Pancreas (tissue), 10 donors: Measurements from ENCODE around the gene ACSL3. TPM values are rescaled to one million over a fixed set of nuclear protein-coding genes. Genes with fewer than 3 reads are reported as not detected.

ENCODE experiments used
- ATAC-seq, 4 donors: fragments of 200-7000 bp; cut with Tn5 transposase; one replicate each; pipeline versions ENCODE4 v1.8.0 to v1.9.1; 2020; ENCODE audit warnings: mild to moderate bottlenecking in 4 of 4, moderate library complexity in 4 of 4
- DNase-seq, 6 donors: peaks; one replicate each; pipeline ENCODE4 v3.0.0-alpha.2; 2020
- FAIRE-seq: peaks from 2 replicates; lab custom pipeline; 2012; peaks lifted over from hg19 to GRCh38; lab: Jason Lieb, UNC
- H3K27ac ChIP-seq, 4 donors: fragments of 200-600 bp; sonication (generic); 1 replicate in 3 of 4; 2 replicates in 1 of 4; pipeline versions ENCODE4 v1.5.0 to v1.8.0; 2020
- H3K27me3 ChIP-seq, 4 donors: fragments of 200-600 bp; one replicate each; pipeline ENCODE4 v1.8.0; 2021
- H3K36me3 ChIP-seq, 3 donors: fragments of 200-600 bp; sonication (generic) in 1 of 3; one replicate each; pipeline versions ENCODE4 v1.5.0 to v1.8.0; 2020 to 2021
- H3K4me1 ChIP-seq, 3 donors: fragments of 200-600 bp; one replicate each; pipeline ENCODE4 v1.8.0; 2021
- H3K4me3 ChIP-seq, 4 donors: fragments of 200-600 bp; sonication (generic) in 2 of 4; one replicate each; pipeline versions ENCODE4 v1.5.0 to v1.8.0; 2020 to 2021
- H3K9me3 ChIP-seq, 4 donors: fragments of 200-600 bp; one replicate each; pipeline ENCODE4 v1.8.0; 2021
- WGBS, 2 donors: extraction: QIAGEN DNeasy Blood & Tissue Kit; methylation state at CpG; one replicate each; pipeline ENCODE4 v1.1.7; 2013; 5-methylcytosine and 5-hydroxymethylcytosine counted together
- intact Hi-C, 3 donors: fragments of 100-400 bp; cut with DNase I; formaldehyde crosslinking; loops; one replicate each; pipeline versions ENCODE4 v1.11.1 to v1.14.2; 2022
- polyA plus RNA-seq, 2 donors: library from polyadenylated mRNA; stranded (reverse); fragments of 200-250 nt; gene quantifications; one replicate each; pipeline ENCODE4 v1.2.3, GENCODE V29; 2013
- total RNA-seq, 6 donors: library from RNA; stranded (reverse); fragmentation: NEBNext Ultra II Directional in 4 of 6; extraction: Animal tissue kit (Norgen Biotek cat#: 25700) in 4 of 6; gene quantifications; one replicate each; pipeline versions ENCODE4 v1.2.1 to v1.2.4, GENCODE V29; 2021 to 2023
- TF ChIP-seq, protein P1 (sequence below), 4 donors: fragments of 200-600 bp; sonication (generic) in 3 of 4; IDR thresholded peaks; one replicate each; pipeline versions ENCODE4 v1.5.0 to v1.8.0; 2021; ENCODE audit warnings: antibody characterized with exemption in 4 of 4
- donor health status: healthy with polysubstance abuse.
- donor health status: DM: no; HTN: no; CAD: no; lungs with moderate emphysema.
- donor health status: DM: no; HTN: no; CAD: no.
- donor health status: control.
- donor health status: control.
- donor health status: Bipolar disorder and iron deficiency.
- donor health status: DM: yes; HTN: yes; CAD: no.
- donor health status: DM: no; HTN: no; CAD: no.
- donor health status: DM: no; HTN: no; CAD: no.
- donor health status: DM: yes; HTN: yes; CAD: no.

Gene ACSL3
- total and polyA plus RNA-seq, 8 donors = 4.7 to 32.0 (median 15.9) TPM

DNA sequence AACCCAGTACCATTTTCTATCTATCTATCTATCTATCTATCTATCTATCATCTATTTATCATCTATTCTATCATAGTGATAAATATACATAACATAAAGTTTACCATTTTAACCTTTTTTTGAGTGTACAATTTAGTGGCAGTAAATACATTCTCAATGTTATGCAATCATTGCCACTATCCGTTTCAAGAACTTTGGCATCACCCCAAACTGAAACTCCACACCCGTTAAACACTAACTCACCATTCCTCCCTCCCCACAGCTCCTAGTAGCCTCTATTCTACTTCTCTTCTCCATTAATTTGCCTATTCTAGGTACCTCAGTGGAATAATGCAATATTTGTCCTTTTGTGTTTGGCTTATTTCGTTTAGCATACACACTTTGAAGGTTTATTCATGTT, 108.7 kb downstream of the ACSL3 start:
- H3K4me3 ChIP-seq = no peak overlapping the region
- WGBS, 2 donors = 13 to 17% methylated on average over 3 of the region's 3 CpGs
- no peaks in the 10 kb centered on the region for H3K9me3 ChIP-seq
- no peaks in the 10 kb centered on the region for H3K4me1 ChIP-seq
- FAIRE-seq = no peak
- intact Hi-C loops = no loop called here
- TF ChIP-seq, protein P1, sequence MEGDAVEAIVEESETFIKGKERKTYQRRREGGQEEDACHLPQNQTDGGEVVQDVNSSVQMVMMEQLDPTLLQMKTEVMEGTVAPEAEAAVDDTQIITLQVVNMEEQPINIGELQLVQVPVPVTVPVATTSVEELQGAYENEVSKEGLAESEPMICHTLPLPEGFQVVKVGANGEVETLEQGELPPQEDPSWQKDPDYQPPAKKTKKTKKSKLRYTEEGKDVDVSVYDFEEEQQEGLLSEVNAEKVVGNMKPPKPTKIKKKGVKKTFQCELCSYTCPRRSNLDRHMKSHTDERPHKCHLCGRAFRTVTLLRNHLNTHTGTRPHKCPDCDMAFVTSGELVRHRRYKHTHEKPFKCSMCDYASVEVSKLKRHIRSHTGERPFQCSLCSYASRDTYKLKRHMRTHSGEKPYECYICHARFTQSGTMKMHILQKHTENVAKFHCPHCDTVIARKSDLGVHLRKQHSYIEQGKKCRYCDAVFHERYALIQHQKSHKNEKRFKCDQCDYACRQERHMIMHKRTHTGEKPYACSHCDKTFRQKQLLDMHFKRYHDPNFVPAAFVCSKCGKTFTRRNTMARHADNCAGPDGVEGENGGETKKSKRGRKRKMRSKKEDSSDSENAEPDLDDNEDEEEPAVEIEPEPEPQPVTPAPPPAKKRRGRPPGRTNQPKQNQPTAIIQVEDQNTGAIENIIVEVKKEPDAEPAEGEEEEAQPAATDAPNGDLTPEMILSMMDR (IDR thresholded peaks at IDR 0.05) = no peak
- DNase-seq = no peak
- no peak overlapping the region for H3K27ac ChIP-seq
- peak in 1 of 4 donors; percentile 50 for ATAC-seq
- H3K27me3 ChIP-seq = no peaks in the 10 kb centered on the region
- no peaks in the 10 kb centered on the region for H3K36me3 ChIP-seq

DNA sequence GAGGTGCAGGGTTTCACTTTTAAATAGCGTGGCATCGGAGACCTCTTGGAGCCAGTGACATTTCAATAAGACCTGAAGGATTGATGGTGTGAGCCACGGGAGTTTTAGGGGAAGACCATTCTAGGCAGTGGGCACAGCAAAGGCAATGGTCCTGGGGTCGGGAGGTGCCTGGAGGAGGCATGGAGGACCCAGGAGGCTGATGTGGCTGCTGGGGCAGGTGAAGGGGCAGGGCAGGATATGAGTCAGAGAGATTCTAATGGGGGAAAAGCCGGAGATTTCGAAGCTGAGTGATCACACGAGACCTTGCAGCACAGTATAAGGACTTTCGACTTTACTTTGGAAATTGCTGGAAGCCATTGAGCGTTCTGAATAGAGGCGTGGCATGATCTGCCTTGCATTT, 111.6 kb downstream of the ACSL3 start:
- no peak overlapping the region for H3K4me3 ChIP-seq
- H3K9me3 ChIP-seq = no peaks in the 10 kb centered on the region
- no peaks in the 10 kb centered on the region for H3K27me3 ChIP-seq
- WGBS, 2 donors = 77 to 81% methylated on average over 10 of the region's 10 CpGs
- H3K4me1 ChIP-seq = no peaks in the 10 kb centered on the region
- FAIRE-seq (no peak), DNase-seq (no peak), ATAC-seq (no peak)
- TF ChIP-seq, protein P1 (IDR thresholded peaks at IDR 0.05) = no peak
- H3K27ac ChIP-seq = no peak overlapping the region
- H3K36me3 ChIP-seq = no peaks in the 10 kb centered on the region
- intact Hi-C loops = loop anchor here in 1 of 3 donors (10.0 kb wide), 1 partner anchor 132 kb away; no protein-coding TSS in a partner anchor

DNA sequence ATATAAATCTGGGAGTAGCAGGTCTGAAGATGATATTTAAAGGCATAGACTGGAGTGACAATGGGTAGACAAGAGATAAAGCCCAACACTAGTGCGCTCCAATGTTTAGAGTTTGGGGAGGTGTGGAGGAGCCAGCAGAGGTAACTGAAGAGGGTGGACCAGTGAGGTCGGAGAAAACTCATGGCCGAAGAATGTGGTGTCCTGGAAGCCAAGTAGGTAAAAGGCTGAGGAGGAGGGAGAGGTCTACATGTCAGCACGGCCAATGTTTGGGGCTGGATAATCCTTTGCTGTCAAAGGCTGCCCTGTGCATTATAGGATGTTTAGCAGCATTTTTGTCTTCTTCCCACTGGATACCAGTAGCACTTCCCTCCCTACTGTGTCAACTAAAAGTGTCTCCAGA, 112.4 kb downstream of the ACSL3 start:
- H3K4me1 ChIP-seq = no peaks in the 10 kb centered on the region
- H3K27ac ChIP-seq = no peak overlapping the region
- FAIRE-seq (no peak), ATAC-seq (no peak), DNase-seq (no peak)
- intact Hi-C loops = loop anchor here in 1 of 3 donors (10.0 kb wide), 1 partner anchor 132 kb away; no protein-coding TSS in a partner anchor
- H3K27me3 ChIP-seq = no peaks in the 10 kb centered on the region
- WGBS, 2 donors = 79 to 80% methylated on average over 4 of the region's 4 CpGs
- TF ChIP-seq, protein P1 (IDR thresholded peaks at IDR 0.05) = no peak
- no peaks in the 10 kb centered on the region for H3K9me3 ChIP-seq
- H3K4me3 ChIP-seq = no peak overlapping the region
- no peaks in the 10 kb centered on the region for H3K36me3 ChIP-seq

DNA sequence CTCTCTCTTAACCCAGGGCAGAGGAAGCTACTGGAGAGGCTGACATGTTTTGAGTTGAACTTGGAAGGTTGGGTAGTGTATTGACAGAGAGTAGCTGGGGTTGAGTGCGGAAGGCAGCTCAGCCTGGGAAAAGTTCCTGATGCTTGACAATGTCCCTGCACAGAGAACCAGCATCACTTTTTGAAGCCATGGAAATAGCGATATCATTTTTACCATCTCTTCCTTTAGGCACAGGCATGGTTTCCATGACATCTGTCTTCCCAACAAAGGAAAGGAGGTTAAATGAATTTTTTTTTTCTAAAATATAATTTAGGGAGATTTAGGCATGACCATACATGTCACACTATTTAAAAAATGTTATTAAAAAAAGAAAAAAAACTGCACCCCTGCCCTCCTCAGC, 112.9 kb downstream of the ACSL3 start:
- FAIRE-seq = no peak
- ATAC-seq = no peak
- H3K9me3 ChIP-seq = no peaks in the 10 kb centered on the region
- no peak for DNase-seq
- 70 to 73% methylated on average over 2 of the region's 2 CpGs for WGBS, 2 donors
- H3K4me3 ChIP-seq = no peak overlapping the region
- H3K27ac ChIP-seq = no peak overlapping the region
- intact Hi-C loops = loop anchor here in 1 of 3 donors (10.0 kb wide), 1 partner anchor 131 kb away; no protein-coding TSS in a partner anchor
- H3K27me3 ChIP-seq = no peaks in the 10 kb centered on the region
- no peaks in the 10 kb centered on the region for H3K4me1 ChIP-seq
- TF ChIP-seq, protein P1 (IDR thresholded peaks at IDR 0.05) = no peak
- H3K36me3 ChIP-seq = no peaks in the 10 kb centered on the region

DNA sequence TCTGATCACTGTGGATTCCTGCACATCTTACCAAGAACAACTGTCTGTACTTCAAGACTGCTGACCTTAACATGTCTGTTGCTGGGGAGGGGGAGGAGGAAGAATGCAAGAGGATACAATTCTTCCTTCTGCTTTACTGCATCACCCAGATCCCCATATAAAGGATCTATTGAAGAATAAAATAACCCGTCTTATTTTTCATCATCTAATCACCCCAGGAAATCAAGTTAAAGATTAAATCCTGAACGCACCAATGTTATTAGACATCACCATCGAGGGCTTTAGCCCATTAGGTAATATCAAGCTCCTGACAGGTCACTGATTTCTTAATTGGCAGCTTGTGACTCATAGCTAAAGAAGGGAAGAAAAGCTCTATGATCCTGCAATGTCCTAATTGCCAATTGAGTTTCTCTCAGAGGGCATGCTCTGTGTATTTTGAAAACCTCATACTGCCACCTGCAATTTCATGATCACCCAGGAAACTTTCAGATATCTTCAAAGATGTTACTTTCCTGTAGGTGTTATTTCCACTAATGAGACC, 115.8 kb downstream of the ACSL3 start:
- DNase-seq = no peak
- FAIRE-seq = no peak
- H3K27me3 ChIP-seq = no peaks in the 10 kb centered on the region
- H3K9me3 ChIP-seq = no peaks in the 10 kb centered on the region
- WGBS, 2 donors = 53 to 54% methylated on average over 3 of the region's 3 CpGs
- H3K36me3 ChIP-seq = no peaks in the 10 kb centered on the region
- H3K27ac ChIP-seq = no peak overlapping the region
- TF ChIP-seq, protein P1 (IDR thresholded peaks at IDR 0.05) = no peak
- H3K4me1 ChIP-seq = no peaks in the 10 kb centered on the region
- intact Hi-C loops = loop anchor here in 1 of 3 donors (10.0 kb wide), 1 partner anchor 128 kb away; no protein-coding TSS in a partner anchor
- H3K4me3 ChIP-seq = no peak overlapping the region
- ATAC-seq = no peak
